ENCODE measurements around the gene KITLG.

- TF ChIP-seq CTCF (conservative IDR thresholded peaks at IDR 0.05; ENCODE audit: low read depth, low read length): no peak
- no peak for TF ChIP-seq EZH2 (IDR thresholded peaks at IDR 0.05; ENCODE audit: low read length, unreplicated experiment)
Measured at GRCh38 chr12:88520436-88520820, 59.8 kb downstream of the KITLG start.

Measured in PC-3 (cell line).